ENCODE data around the gene DEPDC1. TPM values are rescaled to one million over a fixed set of nuclear protein-coding genes. Genes with fewer than 3 reads are reported as not detected.

Gene DEPDC1, protein sequence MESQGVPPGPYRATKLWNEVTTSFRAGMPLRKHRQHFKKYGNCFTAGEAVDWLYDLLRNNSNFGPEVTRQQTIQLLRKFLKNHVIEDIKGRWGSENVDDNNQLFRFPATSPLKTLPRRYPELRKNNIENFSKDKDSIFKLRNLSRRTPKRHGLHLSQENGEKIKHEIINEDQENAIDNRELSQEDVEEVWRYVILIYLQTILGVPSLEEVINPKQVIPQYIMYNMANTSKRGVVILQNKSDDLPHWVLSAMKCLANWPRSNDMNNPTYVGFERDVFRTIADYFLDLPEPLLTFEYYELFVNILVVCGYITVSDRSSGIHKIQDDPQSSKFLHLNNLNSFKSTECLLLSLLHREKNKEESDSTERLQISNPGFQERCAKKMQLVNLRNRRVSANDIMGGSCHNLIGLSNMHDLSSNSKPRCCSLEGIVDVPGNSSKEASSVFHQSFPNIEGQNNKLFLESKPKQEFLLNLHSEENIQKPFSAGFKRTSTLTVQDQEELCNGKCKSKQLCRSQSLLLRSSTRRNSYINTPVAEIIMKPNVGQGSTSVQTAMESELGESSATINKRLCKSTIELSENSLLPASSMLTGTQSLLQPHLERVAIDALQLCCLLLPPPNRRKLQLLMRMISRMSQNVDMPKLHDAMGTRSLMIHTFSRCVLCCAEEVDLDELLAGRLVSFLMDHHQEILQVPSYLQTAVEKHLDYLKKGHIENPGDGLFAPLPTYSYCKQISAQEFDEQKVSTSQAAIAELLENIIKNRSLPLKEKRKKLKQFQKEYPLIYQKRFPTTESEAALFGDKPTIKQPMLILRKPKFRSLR
- total RNA-seq: 4.2 and 14.7 TPM in 2 replicates

DNA sequence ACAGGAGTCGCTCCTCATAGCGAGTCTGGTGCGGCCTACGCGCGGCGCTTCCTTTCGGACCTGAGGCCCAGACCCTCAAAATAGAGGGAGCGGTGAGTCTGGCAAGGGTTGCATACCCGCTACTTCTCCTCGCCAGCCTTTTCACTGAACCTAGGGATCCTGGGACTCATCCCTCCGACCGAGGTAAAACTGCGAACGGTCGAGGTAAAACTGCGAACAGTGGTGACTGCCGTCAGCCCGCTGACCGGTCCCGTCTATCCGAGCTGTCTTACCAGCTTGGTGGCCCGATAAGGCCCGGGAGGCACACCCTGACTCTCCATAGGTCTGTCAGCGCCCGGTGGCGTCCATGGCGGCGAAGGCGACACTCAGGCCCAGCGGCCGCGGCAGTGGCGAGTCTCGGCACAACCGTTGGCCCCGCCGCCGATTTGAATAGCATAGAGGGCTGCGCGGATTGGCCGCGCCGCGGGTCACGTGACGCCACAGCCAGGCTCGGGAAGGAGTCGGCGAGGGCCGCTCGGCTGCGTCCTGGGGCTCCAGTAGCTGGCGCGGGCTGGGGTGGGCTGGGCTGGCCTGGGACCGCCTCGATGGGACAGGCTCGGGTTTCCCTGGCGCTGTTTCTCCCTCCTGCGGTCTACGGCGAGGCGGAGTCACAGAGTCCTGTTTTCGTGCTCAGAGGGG is at the start of gene DEPDC1:
TSS of gene DEPDC1 (minus strand) at position 403 of the 678 bp plus-strand sequence. CDS start at position 320, 83 bp downstream.

DNA sequence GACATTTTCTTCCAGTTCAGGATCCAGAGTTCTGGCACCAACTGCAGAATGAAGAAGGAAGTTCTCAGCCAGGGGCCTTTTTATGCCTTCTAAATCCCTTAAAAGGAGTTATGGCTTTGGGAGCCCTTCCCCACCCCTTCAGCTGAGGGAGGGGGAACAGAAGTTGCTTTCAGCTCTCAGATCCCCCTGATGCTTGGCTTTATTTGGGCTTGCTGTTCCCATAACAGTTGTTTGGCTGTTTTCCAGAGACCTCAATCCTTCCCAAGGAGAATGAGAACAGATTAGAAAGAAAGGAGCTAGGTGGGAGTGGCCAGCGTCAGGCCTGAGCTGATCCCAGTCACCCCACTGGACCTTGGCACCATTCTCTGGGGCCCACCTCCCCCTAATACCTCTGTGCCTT is 47.0 kb downstream of the DEPDC1 start, which contains the start of gene RPE65:
TSS of gene RPE65 (minus strand) at position 54 of the 400 bp plus-strand sequence. CDS start at position 5, 49 bp downstream.

Other genes with a start within 250 kb of the DEPDC1 start
- gene RPE65, start 47.1 kb downstream of the DEPDC1 start, total RNA-seq: under 0.01 TPM in 1 of 2 replicates, not detected in the other

Data from cardiac atrium fibroblast (primary cell).